HFF-Myc (cell line): ENCODE results near the gene CCIN.

Experiments
- DNase-seq: peaks from one replicate; pipeline ENCODE4 v3.0.0-alpha.2; 2011; ENCODE audit warnings: low read depth; ENCODE audit errors: extremely low read depth
- H3K4me3 ChIP-seq: replicated peaks from 2 replicates; pipeline ENCODE4 v1.5.1; 2011; ENCODE audit warnings: low read depth, mild to moderate bottlenecking, control low read depth, low read length
- CTCF ChIP-seq: IDR thresholded peaks from 2 replicates; pipeline ENCODE4 v1.5.1; 2012; ENCODE audit warnings: mild to moderate bottlenecking, low read depth, low read length, control low read depth; ENCODE audit errors: missing control alignments

Gene CCIN

GRCh38 chr9:36151316-36152210 is 17.6 kb upstream of the CCIN start:
- no peak for DNase-seq
- H3K4me3 ChIP-seq: no peak overlapping the region
- no peak for TF ChIP-seq CTCF

GRCh38 chr9:36152741-36153438 is 16.3 kb upstream of the CCIN start:
- no peak overlapping the region for H3K4me3 ChIP-seq
- no peak for DNase-seq
- TF ChIP-seq CTCF: no peak

GRCh38 chr9:36153746-36154145 is 15.4 kb upstream of the CCIN start:
- no peak for TF ChIP-seq CTCF
- H3K4me3 ChIP-seq: no peak overlapping the region
- DNase-seq: no peak

- TF ChIP-seq CTCF: no peak
- H3K4me3 ChIP-seq: no peak overlapping the region
- no peak for DNase-seq
These were observed 14.7 kb upstream of the CCIN start for GRCh38 chr9:36154331-36154952.

- no peak for TF ChIP-seq CTCF
- DNase-seq: no peak
- H3K4me3 ChIP-seq: no peak overlapping the region
These were observed 13.1 kb upstream of the CCIN start for GRCh38 chr9:36156116-36156515.

GRCh38 chr9:36158122-36158521 is 11.1 kb upstream of the CCIN start:
- no peak overlapping the region for H3K4me3 ChIP-seq
- no peak for DNase-seq
- TF ChIP-seq CTCF: no peak
